Large intestine (tissue), 3 donors: Measurements from ENCODE around the gene ALDOA. TPM values are rescaled to one million over a fixed set of nuclear protein-coding genes. Genes with fewer than 3 reads are reported as not detected.

Experiments
- DNase-seq, 2 donors: peaks; one replicate each; pipeline versions ENCODE4 v3.0.0 to v3.0.0-alpha.2; 2013
- H3K27ac ChIP-seq: one replicate; pipeline ENCODE4 v1.5.1; 2013; ENCODE audit warnings: low read length
- H3K27me3 ChIP-seq: 2 replicates; pipeline ENCODE4 v1.6.1; 2013; ENCODE audit warnings: low read length; ENCODE audit not compliant: control insufficient read depth, insufficient read depth
- H3K36me3 ChIP-seq: 2 replicates; pipeline ENCODE4 v1.6.1; 2013; ENCODE audit warnings: low read length; ENCODE audit not compliant: control insufficient read depth, insufficient read depth
- H3K4me1 ChIP-seq: one replicate; pipeline ENCODE4 v1.6.1; 2013; ENCODE audit warnings: low read length; ENCODE audit not compliant: control insufficient read depth, insufficient read depth
- H3K4me3 ChIP-seq: one replicate; pipeline ENCODE4 v1.5.1; 2013; ENCODE audit warnings: low read length
- H3K9me3 ChIP-seq: one replicate; pipeline ENCODE4 v1.6.1; 2013; ENCODE audit warnings: mild to moderate bottlenecking, low read depth, low read length, moderate library complexity; ENCODE audit not compliant: control insufficient read depth
- WGBS: methylation state at CpG from one replicate; pipeline ENCODE4 v1.1.5; 2013; ENCODE audit warnings: low lambda C conversion rate; ENCODE audit not compliant: insufficient coverage; 5-methylcytosine and 5-hydroxymethylcytosine counted together
- polyA plus RNA-seq: library from polyadenylated mRNA; unstranded; fragments of 120-200 nt; gene quantifications from one replicate; pipeline ENCODE4 v1.2.1, GENCODE V29; 2013

Gene ALDOA
- polyA plus RNA-seq, 1 donor = 421 TPM

- WGBS = no CpG with 5 or more reads among the region's 20 CpGs
- H3K27ac ChIP-seq = no peak overlapping the region
- no peaks in the 10 kb centered on the region for H3K36me3 ChIP-seq
- H3K4me3 ChIP-seq = no peak overlapping the region
- H3K4me1 ChIP-seq = peaks cover 6% of the 10 kb centered on the region
- H3K27me3 ChIP-seq = peaks cover 43% of the 10 kb centered on the region
- no peaks in the 10 kb centered on the region for H3K9me3 ChIP-seq
- DNase-seq = no peak
These were observed 40.4 kb upstream of the ALDOA start for GRCh38 chr16:30025156-30025555.

GRCh38 chr16:30025574-30025973 is 40.0 kb upstream of the ALDOA start:
- no CpG with 5 or more reads among the region's 7 CpGs for WGBS
- Histone ChIP-seq H3K36me3 (no peaks in the 10 kb centered on the region), H3K9me3 (no peaks in the 10 kb centered on the region), H3K4me3 (no peak overlapping the region), H3K27ac (no peak overlapping the region), H3K27me3 (peaks cover 47% of the 10 kb centered on the region), H3K4me1 (peaks cover 6% of the 10 kb centered on the region)
- DNase-seq = no peak

- Histone ChIP-seq H3K27me3 (peaks cover 54% of the 10 kb centered on the region), H3K9me3 (no peaks in the 10 kb centered on the region), H3K36me3 (no peaks in the 10 kb centered on the region), H3K4me1 (peaks cover 5% of the 10 kb centered on the region), H3K4me3 (no peak overlapping the region), H3K27ac (no peak overlapping the region)
- no peak for DNase-seq
- no CpG with 5 or more reads among the region's 18 CpGs for WGBS
These were observed 39.1 kb upstream of the ALDOA start for GRCh38 chr16:30026449-30026848.

- DNase-seq = no peak
- Histone ChIP-seq H3K9me3 (no peaks in the 10 kb centered on the region), H3K27me3 (peaks cover 68% of the 10 kb centered on the region), H3K36me3 (no peaks in the 10 kb centered on the region), H3K4me1 (no peaks in the 10 kb centered on the region), H3K27ac (no peak overlapping the region), H3K4me3 (no peak overlapping the region)
- WGBS = 28% methylated on average over 4 of the region's 13 CpGs
These were observed 37.7 kb upstream of the ALDOA start for GRCh38 chr16:30027588-30028437.

GRCh38 chr16:30028438-30029076 is 37.0 kb upstream of the ALDOA start:
- no peak for DNase-seq
- Histone ChIP-seq H3K4me3 (no peak overlapping the region), H3K27me3 (peaks cover 69% of the 10 kb centered on the region), H3K27ac (no peak overlapping the region), H3K9me3 (no peaks in the 10 kb centered on the region), H3K36me3 (no peaks in the 10 kb centered on the region), H3K4me1 (no peaks in the 10 kb centered on the region)
- no CpG with 5 or more reads among the region's 18 CpGs for WGBS

GRCh38 chr16:30030011-30030685 is 35.4 kb upstream of the ALDOA start:
- no peaks in the 10 kb centered on the region for H3K36me3 ChIP-seq
- H3K9me3 ChIP-seq = no peaks in the 10 kb centered on the region
- H3K27me3 ChIP-seq = peaks cover 66% of the 10 kb centered on the region
- no peaks in the 10 kb centered on the region for H3K4me1 ChIP-seq
- WGBS = 13% methylated on average over 3 of the region's 23 CpGs
- no peak for DNase-seq
- H3K4me3 ChIP-seq = no peak overlapping the region
- H3K27ac ChIP-seq = no peak overlapping the region

- Histone ChIP-seq H3K36me3 (no peaks in the 10 kb centered on the region), H3K27me3 (peaks cover 70% of the 10 kb centered on the region), H3K27ac (no peak within 1 kb of the TSS), H3K4me3 (peak within 1 kb of the TSS; percentile 21), H3K4me1 (no peaks in the 10 kb centered on the region), H3K9me3 (no peaks in the 10 kb centered on the region)
- no CpG with 5 or more reads among the region's 27 CpGs for WGBS
- DNase-seq = no peak
These were observed 34.6 kb upstream of the ALDOA start, which contains the start of gene TLCD3B for GRCh38 chr16:30030841-30031413. TSS of gene TLCD3B (minus strand) at chr16:30031271. CDS start at chr16:30030527, 744 bp downstream.

- peak overlapping the region; percentile 21 for H3K4me3 ChIP-seq
- H3K36me3 ChIP-seq = no peaks in the 10 kb centered on the region
- WGBS = no CpG with 5 or more reads among the region's 11 CpGs
These were observed 34.1 kb upstream of the ALDOA start for GRCh38 chr16:30031477-30031918.

GRCh38 chr16:30032083-30032819 is 33.3 kb upstream of the ALDOA start:
- no peaks in the 10 kb centered on the region for H3K9me3 ChIP-seq
- H3K4me1 ChIP-seq = no peaks in the 10 kb centered on the region
- DNase-seq = peak; percentile 27 to 35
- no peaks in the 10 kb centered on the region for H3K36me3 ChIP-seq
- H3K27ac ChIP-seq = no peak overlapping the region
- WGBS = no CpG with 5 or more reads among the region's 12 CpGs
- no peak overlapping the region for H3K4me3 ChIP-seq
- peaks cover 60% of the 10 kb centered on the region for H3K27me3 ChIP-seq

More at GRCh38 chr16:30031477-30031918, 34.1 kb upstream of the ALDOA start:
- Histone ChIP-seq H3K9me3 (no peaks in the 10 kb centered on the region), H3K27me3 (peaks cover 67% of the 10 kb centered on the region), H3K4me1 (no peaks in the 10 kb centered on the region), H3K27ac (no peak overlapping the region)
- DNase-seq = no peak
